ENCODE data around the gene RBM38. TPM values are rescaled to one million over a fixed set of nuclear protein-coding genes. Genes with fewer than 3 reads are reported as not detected.
A peak's percentile ranks its signal among the peaks of the same experiment; 100 is the strongest.

The RBM38 gene
- total and polyA plus RNA-seq, 10 of the 15 experiments (the other 5 are each of a cell fraction or from before 2014, with no cell fraction given) = 0.32 to 118 (median 25.2) TPM

DNA sequence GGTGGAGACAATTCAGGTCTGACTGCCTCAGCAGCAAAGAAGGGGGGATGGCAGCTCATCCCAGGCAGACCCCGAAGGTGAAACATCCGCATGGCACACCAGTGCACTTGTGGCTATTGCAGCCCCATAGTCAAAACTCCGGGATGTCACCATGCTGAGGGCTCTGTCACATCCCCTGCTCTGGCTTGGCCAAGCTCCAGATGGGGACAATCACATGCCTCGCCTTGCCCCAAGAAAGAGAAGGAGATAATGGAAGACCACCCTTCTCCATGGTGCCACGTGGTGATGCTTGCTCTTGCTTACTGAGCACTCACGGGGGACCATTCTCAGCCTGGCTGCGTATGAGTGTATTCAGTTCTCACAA lies 60.2 kb downstream of the RBM38 start:
- ChIA-PET RAD21 (ENCODE audit: unreplicated experiment) (interaction anchor here (1.8 kb wide), 1 partner anchor 39 kb away, joined by 4 read pairs; no protein-coding TSS in a partner anchor), SMC1A (ENCODE audit: uncharacterized antibody, unreplicated experiment) (interaction anchor here (0.6 to 0.8 kb wide), 2 partner anchors 19 to 533 kb away, joined by 3 to 4 read pairs; no protein-coding TSS in a partner anchor), POLR2A (interaction anchor here (1.6 kb wide), 1 partner anchor 19 kb away, joined by 4 read pairs; no protein-coding TSS in a partner anchor), CTCF (interaction anchor here (1.1 to 2.5 kb wide), 4 partner anchors 16 to 71 kb away, joined by 3 to 8 read pairs (median 6); no protein-coding TSS in a partner anchor)
- no TSS peak for BruUV-seq (replicated peaks)
- no peaks in the 10 kb centered on the region for H3K36me3 ChIP-seq (ENCODE audit: control insufficient read depth in 2 of 2, insufficient read depth in 2 of 2, low read length in 1 of 2)
- no peaks in the 10 kb centered on the region for H3K27me3 ChIP-seq (replicated peaks in 1 of 2; ENCODE audit: control insufficient read depth in 2 of 2, insufficient read depth in 2 of 2, low read length in 1 of 2)
- DNase-seq (ENCODE audit: low read depth, low spot score) = no peak
- peak; percentile 71 for FAIRE-seq
- H3K27ac ChIP-seq (ENCODE audit: control insufficient read depth, insufficient read depth) = peak overlapping the region; percentile 49
- ATAC-seq = no peak
- H3K4me3 ChIP-seq = no peak overlapping the region
- H3K9ac ChIP-seq (ENCODE audit: control insufficient read depth, insufficient read depth, low read length) = peak overlapping the region; percentile 1
- TF ChIP-seq SUZ12 (IDR thresholded peaks at IDR 0.05; ENCODE audit: unreplicated experiment) = no peak
- no peak for TF ChIP-seq CEBPB (IDR thresholded peaks at IDR 0.05; ENCODE audit: borderline replicate concordance in 1 of 2, low read depth in 2 of 2, low read length in 2 of 2)
- no peak for TF ChIP-seq ZNF274 (IDR thresholded peaks at IDR 0.05; ENCODE audit: insufficient read depth, insufficient read length)
- no peak for TF ChIP-seq KAT2A (conservative IDR thresholded peaks at IDR 0.05; ENCODE audit: control insufficient read depth, low read depth, low read length)
- TF ChIP-seq, protein P1, sequence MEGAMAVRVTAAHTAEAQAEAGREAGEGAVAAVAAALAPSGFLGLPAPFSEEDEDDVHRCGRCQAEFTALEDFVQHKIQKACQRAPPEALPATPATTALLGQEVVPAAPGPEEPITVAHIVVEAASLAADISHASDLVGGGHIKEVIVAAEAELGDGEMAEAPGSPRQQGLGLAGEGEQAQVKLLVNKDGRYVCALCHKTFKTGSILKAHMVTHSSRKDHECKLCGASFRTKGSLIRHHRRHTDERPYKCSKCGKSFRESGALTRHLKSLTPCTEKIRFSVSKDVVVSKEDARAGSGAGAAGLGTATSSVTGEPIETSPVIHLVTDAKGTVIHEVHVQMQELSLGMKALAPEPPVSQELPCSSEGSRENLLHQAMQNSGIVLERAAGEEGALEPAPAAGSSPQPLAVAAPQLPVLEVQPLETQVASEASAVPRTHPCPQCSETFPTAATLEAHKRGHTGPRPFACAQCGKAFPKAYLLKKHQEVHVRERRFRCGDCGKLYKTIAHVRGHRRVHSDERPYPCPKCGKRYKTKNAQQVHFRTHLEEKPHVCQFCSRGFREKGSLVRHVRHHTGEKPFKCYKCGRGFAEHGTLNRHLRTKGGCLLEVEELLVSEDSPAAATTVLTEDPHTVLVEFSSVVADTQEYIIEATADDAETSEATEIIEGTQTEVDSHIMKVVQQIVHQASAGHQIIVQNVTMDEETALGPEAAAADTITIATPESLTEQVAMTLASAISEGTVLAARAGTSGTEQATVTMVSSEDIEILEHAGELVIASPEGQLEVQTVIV (IDR thresholded peaks at IDR 0.05; ENCODE audit: borderline replicate concordance, partially characterized antibody) = no peak
- TF ChIP-seq, protein P2, sequence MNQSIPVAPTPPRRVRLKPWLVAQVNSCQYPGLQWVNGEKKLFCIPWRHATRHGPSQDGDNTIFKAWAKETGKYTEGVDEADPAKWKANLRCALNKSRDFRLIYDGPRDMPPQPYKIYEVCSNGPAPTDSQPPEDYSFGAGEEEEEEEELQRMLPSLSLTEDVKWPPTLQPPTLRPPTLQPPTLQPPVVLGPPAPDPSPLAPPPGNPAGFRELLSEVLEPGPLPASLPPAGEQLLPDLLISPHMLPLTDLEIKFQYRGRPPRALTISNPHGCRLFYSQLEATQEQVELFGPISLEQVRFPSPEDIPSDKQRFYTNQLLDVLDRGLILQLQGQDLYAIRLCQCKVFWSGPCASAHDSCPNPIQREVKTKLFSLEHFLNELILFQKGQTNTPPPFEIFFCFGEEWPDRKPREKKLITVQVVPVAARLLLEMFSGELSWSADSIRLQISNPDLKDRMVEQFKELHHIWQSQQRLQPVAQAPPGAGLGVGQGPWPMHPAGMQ (IDR thresholded peaks at IDR 0.05; ENCODE audit: borderline replicate concordance) = no peak
- no peak for TF ChIP-seq IKZF1 (conservative IDR thresholded peaks at IDR 0.05)
- no peak for TF ChIP-seq SIN3A (IDR thresholded peaks at IDR 0.05; ENCODE audit: low read depth, low read length)
- no peak for TF ChIP-seq TCF3 (IDR thresholded peaks at IDR 0.05; ENCODE audit: borderline replicate concordance, insufficient read depth, low read depth, low read length)
- TF ChIP-seq SRF (IDR thresholded peaks at IDR 0.05; ENCODE audit: low read depth in 2 of 2, low read length in 2 of 2) = no peak
- H3K79me2 ChIP-seq (ENCODE audit: control insufficient read depth, insufficient read depth, low read length) = no peaks in the 10 kb centered on the region
- peak overlapping the region; percentile 66; the same call in 1 of the 2 replicates for H2AFZ ChIP-seq (ENCODE audit: control insufficient read depth, low read depth, low read length)
- WGBS (ENCODE audit: insufficient coverage, insufficient replicate concordance, low lambda C conversion rate, missing lambda C conversion rate) = 97% methylated on average over 7 of the region's 7 CpGs
- H3K4me1 ChIP-seq (ENCODE audit: control insufficient read depth, insufficient read depth, low read length) = peaks cover 27% of the 10 kb centered on the region
- no peaks in the 10 kb centered on the region for H3K9me3 ChIP-seq (replicated peaks; ENCODE audit: control insufficient read depth, insufficient read depth, low read length)
- H4K20me1 ChIP-seq (ENCODE audit: control insufficient read depth, insufficient read depth) = no peaks in the 10 kb centered on the region
- H3K4me2 ChIP-seq (ENCODE audit: control insufficient read depth, insufficient read depth) = peak overlapping the region; percentile 86
- in situ Hi-C loops (cut with MboI) (no loop called here), intact Hi-C loops (cut with micrococcal nuclease; ENCODE audit: unreplicated experiment) (no loop called here)

Measured in GM12878 (cell line).